H9 (cell line): Measurements from ENCODE around the gene TMEM242. TPM values are rescaled to one million over a fixed set of nuclear protein-coding genes. Genes with fewer than 3 reads are reported as not detected.

Experiments used
- DNase-seq: peaks from one replicate; pipeline ENCODE4 v3.0.0-alpha.2; 2017
- H2AFZ ChIP-seq: one replicate; pipeline ENCODE4 v1.6.1; 2013; ENCODE audit warnings: mild to moderate bottlenecking, low read length, control low read depth, moderate library complexity
- H2AK5ac ChIP-seq: 2 replicates; pipeline ENCODE4 v1.6.1; 2013; ENCODE audit warnings: low read length, control low read depth, mixed read lengths; ENCODE audit not compliant: insufficient read length
- H2BK120ac ChIP-seq: one replicate; pipeline ENCODE4 v1.6.1; 2013; ENCODE audit warnings: low read depth, mild to moderate bottlenecking, low read length, control low read depth, inconsistent platforms; ENCODE audit not compliant: poor library complexity, severe bottlenecking
- H2BK12ac ChIP-seq: 2 replicates; pipeline ENCODE4 v1.6.1; 2013; ENCODE audit warnings: low read length, control low read depth, mixed read lengths, low read depth; ENCODE audit not compliant: insufficient read length
- H2BK15ac ChIP-seq: 2 replicates; pipeline ENCODE4 v1.6.1; 2013; ENCODE audit warnings: low read depth, low read length, control low read depth
- H2BK20ac ChIP-seq: one replicate; pipeline ENCODE4 v1.6.1; 2013; ENCODE audit warnings: low read depth, mild to moderate bottlenecking, low read length, control low read depth, inconsistent platforms; ENCODE audit not compliant: poor library complexity, severe bottlenecking
- H2BK5ac ChIP-seq: 2 replicates; pipeline ENCODE4 v1.6.1; 2013; ENCODE audit warnings: low read length, control low read depth, mixed read lengths; ENCODE audit not compliant: insufficient read length
- H3K14ac ChIP-seq: 2 replicates; pipeline ENCODE4 v1.6.1; 2013; ENCODE audit warnings: low read length, control low read depth; ENCODE audit not compliant: insufficient read depth
- H3K18ac ChIP-seq: 2 replicates; pipeline ENCODE4 v1.6.1; 2013; ENCODE audit warnings: low read depth, mild to moderate bottlenecking, mixed read lengths, low read length, control low read depth; ENCODE audit not compliant: insufficient read length
- H3K23ac ChIP-seq: 2 replicates; pipeline ENCODE4 v1.6.1; 2013; ENCODE audit warnings: low read length, control low read depth, mixed read lengths, low read depth; ENCODE audit not compliant: insufficient read length
- H3K23me2 ChIP-seq: 2 replicates; pipeline ENCODE4 v1.6.1; 2013; ENCODE audit warnings: low read depth, mild to moderate bottlenecking, mixed read lengths, low read length, control low read depth; ENCODE audit not compliant: insufficient read length, poor library complexity, severe bottlenecking
- H3K27ac ChIP-seq: 2 replicates; pipeline ENCODE4 v1.5.1; 2013; ENCODE audit warnings: low read length, control low read depth, mixed read lengths, low read depth; ENCODE audit not compliant: insufficient read length
- H3K27me3 ChIP-seq: 2 replicates; pipeline ENCODE4 v1.6.1; 2013; ENCODE audit warnings: low read length, control low read depth, inconsistent platforms; ENCODE audit not compliant: insufficient read depth
- H3K4ac ChIP-seq: 2 replicates; pipeline ENCODE4 v1.6.1; 2013; ENCODE audit warnings: low read depth, mild to moderate bottlenecking, control low read depth, inconsistent platforms, low read length, moderate library complexity
- H3K4me1 ChIP-seq: 2 replicates; pipeline ENCODE4 v1.6.1; 2013; ENCODE audit warnings: low read length, control low read depth, inconsistent platforms; ENCODE audit not compliant: insufficient read depth
- H3K4me2 ChIP-seq: 2 replicates; pipeline ENCODE4 v1.6.1; 2013; ENCODE audit warnings: low read length, control low read depth, mixed read lengths; ENCODE audit not compliant: insufficient read length, insufficient read depth
- H3K56ac ChIP-seq: 2 replicates; pipeline ENCODE4 v1.6.1; 2013; ENCODE audit warnings: low read depth, mild to moderate bottlenecking, mixed read lengths, low read length, control low read depth; ENCODE audit not compliant: insufficient read length
- H3K79me1 ChIP-seq: 2 replicates; pipeline ENCODE4 v1.6.1; 2013; ENCODE audit warnings: low read depth, mild to moderate bottlenecking, moderate library complexity, low read length, control low read depth, inconsistent platforms; ENCODE audit not compliant: insufficient read depth, poor library complexity, severe bottlenecking
- H3K79me2 ChIP-seq: 2 replicates; pipeline ENCODE4 v1.6.1; 2013; ENCODE audit warnings: low read length, control low read depth, inconsistent platforms; ENCODE audit not compliant: insufficient read depth
- H3K9ac ChIP-seq: 2 replicates; pipeline ENCODE4 v1.6.1; 2013; ENCODE audit warnings: low read length, control low read depth, mixed read lengths; ENCODE audit not compliant: insufficient read length; ENCODE audit errors: extremely low read depth
- H3K9me3 ChIP-seq: one replicate; pipeline ENCODE4 v1.6.1; 2013; ENCODE audit warnings: low read depth, low read length, inconsistent platforms; ENCODE audit not compliant: control insufficient read depth
- H3T11ph ChIP-seq: one replicate; pipeline ENCODE4 v1.6.1; 2013; ENCODE audit warnings: mild to moderate bottlenecking, low read length, control low read depth, inconsistent platforms
- H4K20me1 ChIP-seq: one replicate; pipeline ENCODE4 v1.6.1; 2013; ENCODE audit not compliant: control insufficient read depth, insufficient read length, insufficient read depth
- H4K5ac ChIP-seq: 2 replicates; pipeline ENCODE4 v1.6.1; 2013; ENCODE audit warnings: low read depth, mild to moderate bottlenecking, mixed read lengths, low read length, control low read depth; ENCODE audit not compliant: insufficient read length
- H4K8ac ChIP-seq: replicated peaks from 2 replicates; pipeline ENCODE4 v1.6.1; 2013; ENCODE audit warnings: low read length, control low read depth, mixed read lengths, low read depth; ENCODE audit not compliant: insufficient read length
- H4K91ac ChIP-seq: 2 replicates; pipeline ENCODE4 v1.6.1; 2013; ENCODE audit warnings: low read depth, mild to moderate bottlenecking, moderate library complexity, mixed read lengths, low read length, control low read depth; ENCODE audit not compliant: insufficient read length
- H3K27ac Mint-ChIP-seq, 3 experiments: 2 replicates in 2 of 3; 3 replicates in 1 of 3; pipeline ENCODE4 v1.8.0; 2020 to 2021; ENCODE audit warnings: mixed read lengths in 3 of 3, mild to moderate bottlenecking in 1 of 3, moderate library complexity in 1 of 3
- H3K27me3 Mint-ChIP-seq: 2 replicates; pipeline ENCODE4 v1.8.0; 2021; ENCODE audit warnings: low read depth, mild to moderate bottlenecking, moderate library complexity, mixed read lengths
- H3K36me3 Mint-ChIP-seq, 3 experiments: 2 replicates in 2 of 3; 3 replicates in 1 of 3; pipeline ENCODE4 v1.8.0; 2020 to 2021; ENCODE audit warnings: low read depth in 3 of 3, mixed read lengths in 3 of 3; ENCODE audit not compliant: insufficient read depth in 1 of 3
- H3K4me1 Mint-ChIP-seq, 2 experiments: 2 replicates each; pipeline ENCODE4 v1.8.0; 2020; ENCODE audit warnings: mixed read lengths in 2 of 2
- H3K4me3 Mint-ChIP-seq, 2 experiments: 2 replicates in 1 of 2; 3 replicates in 1 of 2; pipeline ENCODE4 v1.8.0; 2020 to 2021; ENCODE audit warnings: mild to moderate bottlenecking in 2 of 2, mixed read lengths in 2 of 2, moderate library complexity in 1 of 2
- H3K9me3 Mint-ChIP-seq, 2 experiments: 2 replicates in 1 of 2; 3 replicates in 1 of 2; pipeline ENCODE4 v1.8.0; 2020; ENCODE audit warnings: mild to moderate bottlenecking in 2 of 2, mixed read lengths in 2 of 2, moderate library complexity in 1 of 2
- CTCF ChIP-seq: fragments of 200-600 bp; sonication (generic); conservative IDR thresholded peaks from 3 replicates; pipeline ENCODE4 v1.8.0; 2021; ENCODE audit warnings: antibody characterized with exemption, mild to moderate bottlenecking
- WGBS: extraction: QIAGEN DNeasy Blood & Tissue Kit; methylation state at CpG from one replicate; pipeline ENCODE4 v1.1.7; 2013; ENCODE audit warnings: missing lambda C conversion rate, low lambda C conversion rate, mixed read lengths; ENCODE audit not compliant: insufficient read length; ENCODE audit errors: extremely low coverage; 5-methylcytosine and 5-hydroxymethylcytosine counted together
- total RNA-seq: library from RNA; stranded (reverse); gene quantifications from 2 replicates; pipeline ENCODE4 v1.2.1, GENCODE V29; 2021

TMEM242 gene
- total RNA-seq, 1 experiment from 2014 or later: 10.5 TPM

GRCh38 chr6:157332813-157333212, 9.5 kb upstream of the TMEM242 start:
- no peak overlapping the region for H2BK20ac ChIP-seq
- H2AK5ac ChIP-seq: no peak overlapping the region
- H3K9ac ChIP-seq: no peak overlapping the region
- no peak overlapping the region for H2BK15ac ChIP-seq
- no peak overlapping the region for H3K4me2 ChIP-seq
- Mint-ChIP-seq H3K4me1 (no peaks in the 10 kb centered on the region), H3K9me3 (no peaks in the 10 kb centered on the region), H3K36me3 (no peaks in the 10 kb centered on the region), H3K27ac (no peak overlapping the region), H3K27me3 (peaks cover 28% of the 10 kb centered on the region), H3K4me3 (no peak overlapping the region)
- no peak overlapping the region for H3K56ac ChIP-seq
- H3K23ac ChIP-seq: no peak overlapping the region
- H4K20me1 ChIP-seq: no peaks in the 10 kb centered on the region
- H3T11ph ChIP-seq: no peak overlapping the region
- no peak overlapping the region for H4K8ac ChIP-seq
- H2BK5ac ChIP-seq: no peak overlapping the region
- WGBS: no CpG with 5 or more reads among the region's 7 CpGs
- no peak overlapping the region for H3K14ac ChIP-seq
- H3K9me3 ChIP-seq: no peaks in the 10 kb centered on the region
- no peak overlapping the region for H2BK12ac ChIP-seq
- no peak overlapping the region for H2BK120ac ChIP-seq
- no peak for DNase-seq
- no peak overlapping the region for H3K27ac ChIP-seq
- H4K5ac ChIP-seq: no peak overlapping the region
- H3K79me1 ChIP-seq: no peaks in the 10 kb centered on the region
- H3K4me1 ChIP-seq: no peaks in the 10 kb centered on the region
- no peaks in the 10 kb centered on the region for H3K79me2 ChIP-seq
- no peak overlapping the region for H3K4ac ChIP-seq
- H4K91ac ChIP-seq: no peak overlapping the region
- no peak for TF ChIP-seq CTCF
- no peaks in the 10 kb centered on the region; the same call in 1 of the 2 replicates for H3K27me3 ChIP-seq
- no peak overlapping the region for H2AFZ ChIP-seq
- H3K18ac ChIP-seq: no peak overlapping the region
- H3K23me2 ChIP-seq: no peaks in the 10 kb centered on the region
